ENCODE data around the gene CABP2. TPM values are rescaled to one million over a fixed set of nuclear protein-coding genes. Genes with fewer than 3 reads are reported as not detected.

The CABP2 gene
- total RNA-seq, 1 experiment from 2014 or later = not detected

- H3K9me3 Mint-ChIP-seq = no peaks in the 10 kb centered on the region; a peak in 1 of 5 replicates
- peaks cover 37% of the 10 kb centered on the region for H3K27me3 Mint-ChIP-seq (ENCODE audit: low read depth)
- Histone ChIP-seq H2BK5ac (ENCODE audit: insufficient read length, low read length) (no peak overlapping the region), H3K79me2 (ENCODE audit: insufficient read depth, low read length) (peaks cover 2% of the 10 kb centered on the region; the same call in 1 of the 2 replicates), H4K20me1 (ENCODE audit: control insufficient read depth, insufficient read depth, insufficient read length) (no peaks in the 10 kb centered on the region), H3K23ac (ENCODE audit: insufficient read length, low read depth, low read length) (no peak overlapping the region), H3K18ac (ENCODE audit: insufficient read length, low read depth, low read length) (no peak overlapping the region), H2BK120ac (ENCODE audit: low read depth, low read length, poor library complexity, severe bottlenecking) (no peak overlapping the region), H3K4me2 (ENCODE audit: insufficient read depth, insufficient read length, low read length) (no peak overlapping the region), H3K14ac (ENCODE audit: insufficient read depth, low read length) (no peak overlapping the region), H3K9ac (ENCODE audit: extremely low read depth, insufficient read length, low read length) (no peak overlapping the region), H3K4me1 (ENCODE audit: insufficient read depth, low read length) (no peaks in the 10 kb centered on the region), H3K27ac (ENCODE audit: insufficient read length, low read depth, low read length) (no peak overlapping the region), H2BK12ac (ENCODE audit: insufficient read length, low read depth, low read length) (no peak overlapping the region), H4K91ac (ENCODE audit: insufficient read length, low read depth, low read length) (no peak overlapping the region), H3K23me2 (ENCODE audit: insufficient read length, low read depth, low read length, poor library complexity, severe bottlenecking) (peaks cover 5% of the 10 kb centered on the region), H3K27me3 (ENCODE audit: insufficient read depth, low read length) (no peaks in the 10 kb centered on the region), H2BK15ac (ENCODE audit: low read depth, low read length) (no peak overlapping the region), H3K56ac (ENCODE audit: insufficient read length, low read depth, low read length) (no peak overlapping the region), H2BK20ac (ENCODE audit: low read depth, low read length, poor library complexity, severe bottlenecking) (no peak overlapping the region), H4K8ac (replicated peaks; ENCODE audit: insufficient read length, low read depth, low read length) (no peak overlapping the region), H2AK5ac (ENCODE audit: insufficient read length, low read length) (no peak overlapping the region), H3T11ph (ENCODE audit: low read length) (no peak overlapping the region), H3K9me3 (ENCODE audit: control insufficient read depth, low read depth, low read length) (no peaks in the 10 kb centered on the region), H3K79me1 (ENCODE audit: insufficient read depth, low read depth, low read length, poor library complexity, severe bottlenecking) (no peaks in the 10 kb centered on the region), H4K5ac (ENCODE audit: insufficient read length, low read depth, low read length) (no peak overlapping the region), H3K4ac (ENCODE audit: low read depth, low read length) (no peak overlapping the region), H2AFZ (ENCODE audit: low read length) (no peak overlapping the region)
- H3K4me3 Mint-ChIP-seq = peak overlapping the region in 1 of 2 experiments; percentile 80; a peak in 1 of 5 replicates
- H3K4me1 Mint-ChIP-seq = peaks cover 19 to 21% of the 10 kb centered on the region in 2 experiments
- peaks cover 5 to 10% (median 9%) of the 10 kb centered on the region in 3 experiments; a peak in 6 of 7 replicates for H3K36me3 Mint-ChIP-seq (ENCODE audit: insufficient read depth in 1 of 3, low read depth in 3 of 3)
- H3K27ac Mint-ChIP-seq = no peak overlapping the region
- no peak for TF ChIP-seq CTCF (conservative IDR thresholded peaks at IDR 0.05)
- DNase-seq = no peak
- WGBS (ENCODE audit: extremely low coverage, insufficient read length, low lambda C conversion rate) = no CpG with 5 or more reads among the region's 3 CpGs
These were observed 13.3 kb downstream of the CABP2 start for GRCh38 chr11:67510023-67510345.
